PC-3 (cell line): ENCODE results near the gene OVCH1. TPM values are rescaled to one million over a fixed set of nuclear protein-coding genes. Genes with fewer than 3 reads are reported as not detected.

ENCODE experiments used
- ATAC-seq: fragments of 200-7000 bp; cut with Tn5 transposase; 2 replicates; pipeline ENCODE4 v1.9.1; 2020; ENCODE audit warnings: mild to moderate bottlenecking, moderate library complexity
- BruUV-seq: library from RNA; stranded (reverse); fragments of 400-500 nt; replicated peaks from 2 replicates; lab custom pipeline; 2021; lab: Mats Ljungman, UMichigan
- CTCF ChIA-PET: fragments of 300-600 bp; sonication (Branson Sonifier 250); formaldehyde crosslinking; loops from one replicate; lab custom pipeline; 2022; ENCODE audit warnings: antibody characterized with exemption; lab: Charles Lee
- POLR2A ChIA-PET: fragments of 300-600 bp; sonication (Branson Sonifier 250); formaldehyde crosslinking; loops from one replicate; lab custom pipeline; 2022; ENCODE audit warnings: antibody characterized with exemption; ENCODE audit not compliant: unreplicated experiment; lab: Charles Lee
- DNase-seq: peaks from one replicate; pipeline ENCODE4 v3.0.0-alpha.2; 2015
- H2AFZ ChIP-seq: fragments of 300-600 bp; sonication (generic); 2 replicates; pipeline ENCODE4 v1.6.0; 2016; ENCODE audit warnings: antibody characterized with exemption, low read length
- H3F3A ChIP-seq: fragments of 300-600 bp; sonication (generic); one replicate; pipeline ENCODE4 v1.6.0; 2017; ENCODE audit warnings: antibody characterized with exemption, low read length, control low read depth, mild to moderate bottlenecking; ENCODE audit not compliant: unreplicated experiment
- H3K27ac ChIP-seq: fragments of 300-600 bp; sonication (generic); 2 replicates; pipeline ENCODE4 v1.5.1; 2016; ENCODE audit warnings: mild to moderate bottlenecking, low read length
- H3K27me3 ChIP-seq: fragments of 300-600 bp; sonication (generic); 2 replicates; pipeline ENCODE4 v1.6.1; 2016; ENCODE audit warnings: low read length, mixed read lengths
- H3K36me3 ChIP-seq: fragments of 300-600 bp; sonication (generic); 2 replicates; pipeline ENCODE4 v1.6.1; 2016; ENCODE audit warnings: low read depth, mixed run types, low read length, mixed read lengths
- H3K4me1 ChIP-seq: fragments of 300-600 bp; sonication (generic); 2 replicates; pipeline ENCODE4 v1.5.1; 2016; ENCODE audit warnings: low read length; ENCODE audit not compliant: insufficient read depth
- H3K4me2 ChIP-seq: fragments of 300-600 bp; sonication (generic); 2 replicates; pipeline ENCODE4 v1.6.0; 2016; ENCODE audit warnings: low read length
- H3K4me3 ChIP-seq: fragments of 300-600 bp; sonication (generic); 2 replicates; pipeline ENCODE4 v1.5.1; 2016; ENCODE audit warnings: mild to moderate bottlenecking, low read length, mixed read lengths
- H3K79me2 ChIP-seq: fragments of 300-600 bp; sonication (generic); 2 replicates; pipeline ENCODE4 v1.6.1; 2017; ENCODE audit warnings: low read length, mixed read lengths
- H3K9ac ChIP-seq: fragments of 300-600 bp; sonication (generic); 2 replicates; pipeline ENCODE4 v1.6.0; 2016; ENCODE audit warnings: mild to moderate bottlenecking, low read length
- H3K9me2 ChIP-seq: fragments of 300-600 bp; sonication (generic); replicated peaks from 2 replicates; pipeline ENCODE4 v1.6.1; 2016; ENCODE audit warnings: mixed run types, low read length, mixed read lengths
- H3K9me3 ChIP-seq: fragments of 300-600 bp; sonication (generic); 2 replicates; pipeline ENCODE4 v1.6.1; 2016; ENCODE audit warnings: low read length, mixed read lengths
- H4K20me1 ChIP-seq: fragments of 300-600 bp; sonication (generic); 2 replicates; pipeline ENCODE4 v1.6.1; 2016; ENCODE audit warnings: low read length, mixed read lengths
- EZH2 ChIP-seq: fragments of 300-600 bp; sonication (generic); IDR thresholded peaks from one replicate; pipeline ENCODE4 v1.6.1; 2017; ENCODE audit warnings: antibody characterized with exemption, mild to moderate bottlenecking, low read length; ENCODE audit not compliant: unreplicated experiment
- EZH2phosphoT487 ChIP-seq: fragments of 300-600 bp; sonication (generic); IDR thresholded peaks from 2 replicates; pipeline ENCODE4 v1.6.1; 2018; ENCODE audit warnings: mild to moderate bottlenecking, antibody characterized with exemption, low read length, borderline replicate concordance
- intact Hi-C: fragments of 100-400 bp; cut with micrococcal nuclease; formaldehyde crosslinking; loops from 2 replicates; pipeline ENCODE4 v1.9.0; 2023
- total RNA-seq: library from RNA; depleted of rRNA; stranded (reverse); fragments of >200 nt; gene quantifications from 2 replicates; pipeline ENCODE4 v1.2.3, GENCODE V29; 2014
- TF ChIP-seq, protein P1 (sequence below): fragments of 300-600 bp; sonication (generic); conservative IDR thresholded peaks from 2 replicates; pipeline ENCODE4 v1.5.1; 2017; ENCODE audit warnings: antibody characterized with exemption, low read depth, mild to moderate bottlenecking, low read length

OVCH1 gene
- total RNA-seq, 1 experiment from 2014 or later, result not detected

DNA sequence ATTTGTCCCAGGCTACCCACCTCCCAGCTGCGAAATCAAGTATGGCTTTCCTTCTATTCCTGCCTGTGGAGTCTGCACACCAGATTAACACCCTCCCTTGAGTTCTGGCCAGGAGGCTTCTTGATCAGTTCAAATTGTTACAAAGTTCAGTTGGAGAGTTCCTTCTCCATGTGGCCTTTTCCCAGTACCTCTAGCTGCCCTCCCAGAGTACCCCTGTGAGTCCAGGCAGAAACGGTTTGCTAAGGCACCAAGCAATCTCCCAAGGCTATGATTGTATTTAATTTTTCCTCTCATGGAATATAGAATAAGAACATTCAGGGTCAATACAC lies 66.8 kb downstream of the OVCH1 start:
- Histone ChIP-seq H3F3A (no peaks in the 10 kb centered on the region), H2AFZ (no peak overlapping the region), H3K4me2 (no peak overlapping the region), H3K36me3 (no peaks in the 10 kb centered on the region), H3K27me3 (no peaks in the 10 kb centered on the region), H4K20me1 (no peaks in the 10 kb centered on the region), H3K9me3 (no peaks in the 10 kb centered on the region), H3K79me2 (no peaks in the 10 kb centered on the region), H3K27ac (peak overlapping the region; percentile 49), H3K9ac (peak overlapping the region; percentile 3; the same call in 1 of the 2 replicates), H3K9me2 (0 out of 2 replicates have a peak, but pooled peaks cover 3% of the 10 kb centered on the region), H3K4me1 (peaks cover 48% of the 10 kb centered on the region), H3K4me3 (no peak overlapping the region)
- ChIA-PET CTCF (no interaction called here), POLR2A (no interaction called here)
- BruUV-seq, result no TSS peak
- no peak for TF ChIP-seq EZH2
- no peak for TF ChIP-seq EZH2phosphoT487
- TF ChIP-seq, protein P1, sequence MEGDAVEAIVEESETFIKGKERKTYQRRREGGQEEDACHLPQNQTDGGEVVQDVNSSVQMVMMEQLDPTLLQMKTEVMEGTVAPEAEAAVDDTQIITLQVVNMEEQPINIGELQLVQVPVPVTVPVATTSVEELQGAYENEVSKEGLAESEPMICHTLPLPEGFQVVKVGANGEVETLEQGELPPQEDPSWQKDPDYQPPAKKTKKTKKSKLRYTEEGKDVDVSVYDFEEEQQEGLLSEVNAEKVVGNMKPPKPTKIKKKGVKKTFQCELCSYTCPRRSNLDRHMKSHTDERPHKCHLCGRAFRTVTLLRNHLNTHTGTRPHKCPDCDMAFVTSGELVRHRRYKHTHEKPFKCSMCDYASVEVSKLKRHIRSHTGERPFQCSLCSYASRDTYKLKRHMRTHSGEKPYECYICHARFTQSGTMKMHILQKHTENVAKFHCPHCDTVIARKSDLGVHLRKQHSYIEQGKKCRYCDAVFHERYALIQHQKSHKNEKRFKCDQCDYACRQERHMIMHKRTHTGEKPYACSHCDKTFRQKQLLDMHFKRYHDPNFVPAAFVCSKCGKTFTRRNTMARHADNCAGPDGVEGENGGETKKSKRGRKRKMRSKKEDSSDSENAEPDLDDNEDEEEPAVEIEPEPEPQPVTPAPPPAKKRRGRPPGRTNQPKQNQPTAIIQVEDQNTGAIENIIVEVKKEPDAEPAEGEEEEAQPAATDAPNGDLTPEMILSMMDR, result no peak
- DNase-seq (no peak), ATAC-seq (no peak)
- intact Hi-C loops, result loop anchor here (1.0 kb wide), 2 partner anchors 49 to 87 kb away; partner anchors contain the start of gene ERGIC2

DNA sequence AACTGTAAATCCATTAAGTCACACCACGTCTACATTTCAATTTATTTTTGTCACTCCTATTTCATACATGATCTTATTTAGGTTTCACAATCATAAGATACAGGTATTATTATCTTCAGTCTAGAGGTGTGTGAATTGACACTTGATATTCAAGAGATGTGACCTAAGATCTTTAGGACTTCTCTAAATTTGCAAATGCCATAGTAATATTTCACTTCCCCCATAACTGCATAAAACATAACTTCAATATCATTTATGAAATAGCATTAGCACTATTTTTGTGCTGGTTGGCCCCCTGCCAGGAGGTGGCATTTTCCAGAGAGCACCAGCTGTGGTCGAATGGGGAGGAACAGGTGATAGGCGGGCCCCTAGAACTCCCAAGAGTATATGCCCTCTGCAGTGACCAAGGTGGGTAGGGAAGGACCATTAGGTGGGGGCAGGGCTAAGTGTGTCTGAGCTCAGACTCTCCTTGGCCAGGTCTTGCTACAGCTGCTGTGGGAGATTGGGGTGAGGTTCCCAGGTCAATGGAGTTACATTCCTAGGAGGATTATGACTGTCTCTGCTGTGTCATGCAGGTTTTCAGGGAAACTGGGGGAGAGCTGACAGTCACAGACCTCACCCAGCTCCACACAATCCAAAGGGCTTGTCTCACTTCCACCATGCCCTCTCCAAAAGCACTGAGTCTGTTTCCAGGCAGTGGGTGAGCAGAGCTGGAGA lies 67.3 kb downstream of the OVCH1 start:
- no TSS peak for BruUV-seq
- TF ChIP-seq, protein P1, result no peak
- TF ChIP-seq EZH2 (no peak), EZH2phosphoT487 (no peak)
- no peaks in the 10 kb centered on the region for H3F3A ChIP-seq
- no peak overlapping the region for H2AFZ ChIP-seq
- H4K20me1 ChIP-seq, result no peaks in the 10 kb centered on the region
- DNase-seq (peak; percentile 69), ATAC-seq (peak; percentile 14)
- H3K4me2 ChIP-seq, result no peak overlapping the region
- 0 out of 2 replicates have a peak, but pooled peaks cover 3% of the 10 kb centered on the region for H3K9me2 ChIP-seq
- H3K9ac ChIP-seq, result peak overlapping the region; percentile 3; the same call in 1 of the 2 replicates
- no peaks in the 10 kb centered on the region for H3K9me3 ChIP-seq
- H3K27ac ChIP-seq, result peak overlapping the region; percentile 49
- CTCF ChIA-PET, result no interaction called here
- POLR2A ChIA-PET, result no interaction called here
- intact Hi-C loops, result loop anchor here (5.0 kb wide), 3 partner anchors 98 to 268 kb away; no protein-coding TSS in a partner anchor
- no peak overlapping the region for H3K4me3 ChIP-seq
- H3K4me1 ChIP-seq, result peaks cover 54% of the 10 kb centered on the region
- no peaks in the 10 kb centered on the region for H3K27me3 ChIP-seq
- no peaks in the 10 kb centered on the region for H3K36me3 ChIP-seq
- no peaks in the 10 kb centered on the region for H3K79me2 ChIP-seq

DNA sequence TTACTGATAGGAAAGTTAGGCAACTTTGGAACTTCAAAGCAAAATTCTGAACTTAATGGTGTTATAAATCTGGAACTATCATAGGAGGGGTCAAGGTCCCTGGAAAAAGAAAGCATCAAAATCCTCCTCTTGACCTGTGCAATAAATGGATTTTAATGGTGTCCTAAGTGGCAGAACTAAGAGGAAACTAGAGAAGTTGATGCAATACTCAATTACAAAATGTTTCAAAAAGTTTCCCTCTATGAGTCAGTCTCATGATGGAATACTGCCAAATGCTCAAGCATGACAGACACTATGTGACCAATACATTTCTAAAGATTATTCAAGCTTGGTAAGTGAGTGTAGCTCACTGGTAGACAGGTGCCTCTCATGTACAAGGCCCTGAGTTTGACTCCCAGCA lies 68.9 kb downstream of the OVCH1 start:
- Histone ChIP-seq H3K27ac (peak overlapping the region; percentile 28), H3K9ac (no peak overlapping the region), H3K9me3 (0 out of 2 replicates have a peak, but pooled peaks cover 2% of the 10 kb centered on the region), H3K4me2 (no peak overlapping the region), H3K79me2 (no peaks in the 10 kb centered on the region), H3K4me3 (no peak overlapping the region), H3K36me3 (no peaks in the 10 kb centered on the region), H4K20me1 (no peaks in the 10 kb centered on the region), H3K27me3 (no peaks in the 10 kb centered on the region), H3F3A (no peaks in the 10 kb centered on the region), H3K9me2 (0 out of 2 replicates have a peak, but pooled peaks cover 3% of the 10 kb centered on the region), H2AFZ (no peak overlapping the region), H3K4me1 (peaks cover 56% of the 10 kb centered on the region)
- BruUV-seq, result no TSS peak
- TF ChIP-seq EZH2phosphoT487 (no peak), EZH2 (no peak)
- TF ChIP-seq, protein P1, result no peak
- ATAC-seq, result peak; percentile 54
- CTCF ChIA-PET, result no interaction called here
- DNase-seq, result peak; percentile 99
- POLR2A ChIA-PET, result interaction anchor here (0.5 to 0.6 kb wide), 2 partner anchors 49 to 108 kb away, joined by 3 to 4 read pairs; no protein-coding TSS in a partner anchor
- intact Hi-C loops, result loop anchor here (5.0 kb wide), 3 partner anchors 96 to 266 kb away; no protein-coding TSS in a partner anchor
